AG04449 (cell line): ENCODE measurements around the gene LDB3.

Experiments
- CTCF ChIA-PET: fragments of 350-600 bp; formaldehyde crosslinking; extraction: SDS; loops from one replicate; lab custom pipeline; 2021; ENCODE audit warnings: antibody characterized with exemption; lab: Yijun Ruan, JAX
- POLR2A ChIA-PET: fragments of 400-600, 350-600 bp; formaldehyde crosslinking; extraction: SDS; loops from one replicate; lab custom pipeline; 2020; ENCODE audit warnings: antibody characterized with exemption, inconsistent platforms; lab: Yijun Ruan, JAX
- DNase-seq: peaks from one replicate; pipeline ENCODE4 v3.0.0-alpha.2; 2010; ENCODE audit warnings: low read depth, low spot score
- H3K4me3 ChIP-seq: 2 replicates; pipeline ENCODE4 v1.5.1; 2011; ENCODE audit warnings: low read depth, mild to moderate bottlenecking, control low read depth, low read length
- TF ChIP-seq, protein P1 (sequence below): IDR thresholded peaks from one replicate; pipeline ENCODE4 v1.5.1; 2011; ENCODE audit warnings: mild to moderate bottlenecking, moderate library complexity, low read length, control low read depth, inconsistent platforms; ENCODE audit not compliant: insufficient read depth; ENCODE audit errors: missing control alignments

LDB3 gene

DNA sequence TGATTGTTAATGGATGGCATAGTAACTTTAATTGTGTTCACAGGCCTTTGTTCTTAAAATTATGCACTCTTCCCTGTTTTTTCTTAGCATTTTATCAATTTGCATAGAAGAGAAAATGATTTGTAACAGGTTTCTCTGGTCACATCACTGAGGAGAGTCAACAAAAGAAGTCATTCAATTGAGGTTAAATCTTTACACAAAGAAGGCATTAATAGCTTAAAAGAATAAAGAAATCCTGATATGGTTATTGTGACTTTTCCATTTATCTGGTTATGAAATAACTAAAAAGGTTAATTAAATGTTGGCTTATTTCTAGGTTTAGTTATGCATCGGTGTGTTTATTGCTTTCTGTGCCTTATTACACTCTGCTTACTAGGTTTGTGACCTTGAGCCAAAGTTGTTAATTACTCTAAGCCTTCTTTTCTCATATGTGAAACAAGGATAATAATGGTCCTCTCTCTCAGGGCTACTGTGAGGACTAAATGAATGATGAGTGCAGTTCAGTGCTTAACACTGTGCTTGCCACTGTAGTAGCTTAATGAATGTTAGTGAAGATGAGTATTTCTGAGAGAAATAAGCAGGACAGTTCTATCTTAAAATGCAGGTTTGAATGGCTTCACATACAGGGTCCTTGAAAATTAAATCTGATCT lies 100.2 kb downstream of the LDB3 start:
- H3K4me3 ChIP-seq, result no peak overlapping the region
- ChIA-PET POLR2A (no interaction called here), CTCF (no interaction called here)
- no peak for DNase-seq
- TF ChIP-seq, protein P1, sequence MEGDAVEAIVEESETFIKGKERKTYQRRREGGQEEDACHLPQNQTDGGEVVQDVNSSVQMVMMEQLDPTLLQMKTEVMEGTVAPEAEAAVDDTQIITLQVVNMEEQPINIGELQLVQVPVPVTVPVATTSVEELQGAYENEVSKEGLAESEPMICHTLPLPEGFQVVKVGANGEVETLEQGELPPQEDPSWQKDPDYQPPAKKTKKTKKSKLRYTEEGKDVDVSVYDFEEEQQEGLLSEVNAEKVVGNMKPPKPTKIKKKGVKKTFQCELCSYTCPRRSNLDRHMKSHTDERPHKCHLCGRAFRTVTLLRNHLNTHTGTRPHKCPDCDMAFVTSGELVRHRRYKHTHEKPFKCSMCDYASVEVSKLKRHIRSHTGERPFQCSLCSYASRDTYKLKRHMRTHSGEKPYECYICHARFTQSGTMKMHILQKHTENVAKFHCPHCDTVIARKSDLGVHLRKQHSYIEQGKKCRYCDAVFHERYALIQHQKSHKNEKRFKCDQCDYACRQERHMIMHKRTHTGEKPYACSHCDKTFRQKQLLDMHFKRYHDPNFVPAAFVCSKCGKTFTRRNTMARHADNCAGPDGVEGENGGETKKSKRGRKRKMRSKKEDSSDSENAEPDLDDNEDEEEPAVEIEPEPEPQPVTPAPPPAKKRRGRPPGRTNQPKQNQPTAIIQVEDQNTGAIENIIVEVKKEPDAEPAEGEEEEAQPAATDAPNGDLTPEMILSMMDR, result no peak

DNA sequence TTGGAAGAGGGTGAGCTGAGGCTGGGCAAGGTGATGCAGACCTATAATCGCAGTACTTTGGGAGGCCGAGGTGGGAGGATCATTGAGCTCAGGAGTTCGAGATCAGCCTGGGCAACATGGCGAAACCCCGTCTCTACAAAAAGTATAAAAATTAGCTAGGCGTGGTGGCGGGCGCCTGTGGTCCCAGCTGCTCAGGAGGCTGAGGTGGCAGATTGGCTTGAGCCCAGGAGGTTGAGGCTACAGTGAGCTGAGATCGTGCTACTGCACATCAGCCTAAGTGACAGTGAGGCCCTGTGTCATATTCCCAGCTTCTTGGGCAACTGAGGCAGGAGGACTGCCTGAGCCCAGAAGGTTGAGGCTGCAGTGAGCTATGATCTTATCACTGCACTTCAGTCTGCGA lies 101.7 kb downstream of the LDB3 start:
- H3K4me3 ChIP-seq, result no peak overlapping the region
- DNase-seq, result no peak
- POLR2A ChIA-PET, result interaction anchor here (1.7 kb wide), 1 partner anchor 14 kb away, joined by 3 read pairs; the partner anchor contains the start of gene BMPR1A
- TF ChIP-seq, protein P1, result no peak
- CTCF ChIA-PET, result interaction anchor here (1.1 kb wide), 1 partner anchor 129 kb away, joined by 3 read pairs; no protein-coding TSS in a partner anchor

DNA sequence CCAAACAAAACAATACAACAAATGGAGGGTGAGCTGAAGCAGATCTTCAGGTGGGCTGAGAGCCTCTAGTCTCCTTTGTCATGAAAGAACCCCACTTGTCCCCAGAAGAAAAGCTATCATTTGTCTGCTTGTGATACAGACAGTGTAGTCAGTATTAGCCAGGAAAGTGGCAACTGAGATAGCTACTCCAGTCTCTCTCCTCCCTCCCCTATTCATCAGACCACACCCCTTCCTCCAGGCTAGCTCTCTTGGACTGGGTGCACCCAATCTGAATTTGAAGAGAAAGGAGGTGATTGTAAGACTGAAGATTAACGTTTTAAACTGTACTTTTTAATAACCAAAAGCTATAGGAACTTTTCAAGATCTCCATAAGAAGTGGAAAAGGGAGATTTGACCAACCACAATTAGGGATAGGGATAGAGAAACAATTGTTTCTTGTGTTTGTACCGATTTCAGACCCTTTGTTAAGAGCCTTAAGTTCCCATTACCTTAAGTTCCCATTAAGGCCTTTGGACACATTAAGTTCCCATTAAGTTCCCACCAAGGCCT lies 102.2 kb downstream of the LDB3 start:
- TF ChIP-seq, protein P1, result no peak
- H3K4me3 ChIP-seq, result no peak overlapping the region
- ChIA-PET POLR2A (interaction anchor here (1.7 kb wide), 1 partner anchor 14 kb away, joined by 3 read pairs; the partner anchor contains the start of gene BMPR1A), CTCF (interaction anchor here (1.1 kb wide), 1 partner anchor 128 kb away, joined by 3 read pairs; no protein-coding TSS in a partner anchor)
- no peak for DNase-seq

DNA sequence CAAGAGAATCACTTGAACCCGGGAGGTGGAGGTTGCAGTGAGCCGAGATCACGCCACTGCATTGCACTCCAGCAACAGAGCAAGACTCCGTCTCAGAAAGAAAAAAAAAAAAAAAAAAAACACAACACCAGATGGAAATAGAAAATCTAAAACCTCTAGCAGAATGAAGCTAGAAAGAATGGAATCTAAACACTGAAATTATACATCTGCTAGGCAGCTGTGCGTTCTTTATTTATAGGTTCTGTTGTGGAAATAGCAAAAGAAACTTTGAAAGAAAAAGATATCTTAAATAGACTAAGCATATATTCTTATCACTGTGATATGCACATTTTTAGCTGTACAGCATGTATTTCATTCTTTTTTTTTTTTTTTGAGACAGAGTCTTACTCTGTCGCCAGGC lies 105.2 kb downstream of the LDB3 start:
- TF ChIP-seq, protein P1, result no peak
- ChIA-PET CTCF (interaction anchor here (1.0 kb wide), 1 partner anchor 127 kb away, joined by 3 read pairs; no protein-coding TSS in a partner anchor), POLR2A (no interaction called here)
- H3K4me3 ChIP-seq, result no peak overlapping the region
- DNase-seq, result no peak

DNA sequence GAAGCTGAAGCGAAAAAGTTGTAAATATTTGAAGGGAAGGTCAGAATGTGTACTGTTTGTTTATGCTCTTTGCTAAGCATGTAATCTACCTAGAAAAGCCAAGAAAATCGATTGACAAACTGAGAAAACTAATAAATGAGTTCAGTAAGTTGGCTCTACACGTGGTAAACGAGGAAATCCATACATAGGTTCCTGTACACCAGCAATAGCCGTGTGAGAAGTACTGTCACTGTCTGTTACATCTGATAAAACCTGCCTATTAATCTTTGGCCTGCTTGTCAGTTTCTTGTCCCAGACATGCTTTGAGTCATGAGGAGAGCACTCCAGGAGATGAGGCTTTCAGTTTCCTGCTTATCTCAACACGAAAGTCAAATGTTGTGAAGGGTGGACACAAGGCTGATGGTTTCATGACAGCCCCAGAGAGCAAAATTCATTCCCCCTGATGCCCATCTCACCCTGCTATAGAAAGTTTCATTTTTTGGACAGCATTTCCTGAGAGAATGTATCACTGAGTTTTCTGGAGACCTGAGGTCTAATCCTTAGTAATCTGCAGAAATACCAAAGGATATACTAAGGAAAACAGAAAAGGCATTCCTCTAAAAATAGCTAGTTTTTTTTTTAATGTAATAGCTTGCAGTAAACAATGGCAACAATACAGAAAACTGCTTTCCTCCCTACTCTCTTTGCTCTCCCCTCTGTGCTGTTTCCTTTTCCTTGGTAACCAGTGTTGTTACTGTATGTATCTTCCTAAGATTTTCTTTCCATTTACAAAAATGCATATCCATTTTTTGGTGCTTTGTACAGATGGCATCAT lies 107.0 kb downstream of the LDB3 start:
- no peak for DNase-seq
- POLR2A ChIA-PET, result no interaction called here
- no peak overlapping the region for H3K4me3 ChIP-seq
- CTCF ChIA-PET, result interaction anchor here (0.6 to 1.5 kb wide), 3 partner anchors 10 to 17 kb away, joined by 3 read pairs; no protein-coding TSS in a partner anchor
- TF ChIP-seq, protein P1, result no peak

DNA sequence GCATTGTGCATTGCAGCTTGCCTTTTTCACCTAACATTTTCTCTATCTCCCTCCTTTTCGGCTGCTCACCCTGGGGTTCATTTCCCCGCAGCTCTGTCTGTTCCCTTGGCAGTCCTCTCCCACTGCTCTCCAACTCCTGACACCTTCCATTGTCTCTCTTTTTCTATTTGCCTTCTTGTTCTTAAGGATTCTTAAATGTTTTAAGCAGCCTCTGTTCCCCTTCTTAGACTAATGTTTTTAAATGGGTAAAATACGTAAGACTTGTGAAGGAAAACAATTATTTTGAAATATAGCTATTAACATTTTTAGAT lies 107.5 kb downstream of the LDB3 start:
- TF ChIP-seq, protein P1, result no peak
- CTCF ChIA-PET, result interaction anchor here (0.6 to 1.5 kb wide), 3 partner anchors 10 to 17 kb away, joined by 3 read pairs; no protein-coding TSS in a partner anchor
- POLR2A ChIA-PET, result no interaction called here

More for the DNA sequence above, 107.5 kb downstream of the LDB3 start:
- DNase-seq, result no peak
- H3K4me3 ChIP-seq, result no peak overlapping the region
